Progenitor cell of endocrine pancreas (in vitro differentiated cells): ENCODE data around the gene OR2V2. TPM values are rescaled to one million over a fixed set of nuclear protein-coding genes. Genes with fewer than 3 reads are reported as not detected.

Experiments used
- DNase-seq: peaks from one replicate; pipeline ENCODE4 v3.0.0; 2021; ENCODE audit warnings: low spot score; ENCODE audit not compliant: unreplicated experiment
- H3K27ac Mint-ChIP-seq: 2 replicates; pipeline ENCODE4 v1.8.0; 2021; ENCODE audit warnings: mild to moderate bottlenecking, moderate library complexity, mixed read lengths
- H3K27me3 Mint-ChIP-seq: 2 replicates; pipeline ENCODE4 v1.8.0; 2021; ENCODE audit warnings: mixed read lengths
- H3K36me3 Mint-ChIP-seq: 2 replicates; pipeline ENCODE4 v1.8.0; 2022; ENCODE audit warnings: mixed read lengths; ENCODE audit not compliant: insufficient read depth
- H3K4me1 Mint-ChIP-seq: 2 replicates; pipeline ENCODE4 v1.8.0; 2021; ENCODE audit warnings: low read depth, mixed read lengths
- H3K4me3 Mint-ChIP-seq: 2 replicates; pipeline ENCODE4 v1.8.0; 2021; ENCODE audit warnings: low read depth, mild to moderate bottlenecking, moderate library complexity, mixed read lengths
- H3K9me3 Mint-ChIP-seq: 2 replicates; pipeline ENCODE4 v1.8.0; 2021; ENCODE audit warnings: low read depth, mixed read lengths
- total RNA-seq: library from RNA; stranded (reverse); gene quantifications from 2 replicates; pipeline ENCODE4 v1.2.1, GENCODE V29; 2021
- TF ChIP-seq, protein P1 (sequence below): fragments of 200-600 bp; sonication (generic); IDR thresholded peaks from one replicate; pipeline ENCODE4 v1.5.0; 2021; ENCODE audit warnings: antibody characterized with exemption, mild to moderate bottlenecking; ENCODE audit not compliant: unreplicated experiment

The OR2V2 gene
- total RNA-seq, 1 donor from 2014 or later = not detected

GRCh38 chr5:181161534-181162175 lies 14.3 kb downstream of the OR2V2 start:
- peaks cover 69% of the 10 kb centered on the region for H3K27me3 Mint-ChIP-seq

DNA sequence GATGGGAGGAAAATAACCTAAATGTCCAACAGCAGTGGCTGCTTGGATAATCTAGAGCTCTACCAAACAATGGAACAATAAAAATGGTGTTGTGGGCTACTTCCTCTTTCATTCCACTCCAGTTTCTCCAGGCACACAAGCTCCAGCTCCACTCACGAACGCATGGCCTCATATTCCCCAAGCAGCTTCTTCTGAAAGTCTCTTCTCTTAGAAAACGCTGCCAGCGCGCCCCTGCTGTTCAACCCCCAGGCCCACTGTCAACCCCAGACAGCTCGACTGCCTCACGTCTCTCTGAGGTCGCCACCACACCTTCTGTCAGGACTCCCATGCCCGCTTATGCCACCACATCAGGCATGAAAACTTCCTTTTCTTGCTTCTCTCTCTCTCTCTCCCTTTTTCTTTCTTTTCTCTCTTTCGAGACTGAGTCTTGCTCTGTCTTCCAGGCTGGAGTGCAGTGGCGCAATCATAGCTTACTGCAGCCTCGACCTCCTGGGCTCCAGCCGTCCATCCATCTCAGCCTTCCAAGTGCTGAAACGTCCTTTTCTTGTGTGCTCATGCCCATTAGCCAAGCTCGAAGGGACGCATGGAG lies 16.2 kb downstream of the OR2V2 start:
- H3K36me3 Mint-ChIP-seq = no peaks in the 10 kb centered on the region
- H3K27me3 Mint-ChIP-seq = peaks cover 72% of the 10 kb centered on the region
- H3K9me3 Mint-ChIP-seq = no peaks in the 10 kb centered on the region
- no peak for DNase-seq
- TF ChIP-seq, protein P1, sequence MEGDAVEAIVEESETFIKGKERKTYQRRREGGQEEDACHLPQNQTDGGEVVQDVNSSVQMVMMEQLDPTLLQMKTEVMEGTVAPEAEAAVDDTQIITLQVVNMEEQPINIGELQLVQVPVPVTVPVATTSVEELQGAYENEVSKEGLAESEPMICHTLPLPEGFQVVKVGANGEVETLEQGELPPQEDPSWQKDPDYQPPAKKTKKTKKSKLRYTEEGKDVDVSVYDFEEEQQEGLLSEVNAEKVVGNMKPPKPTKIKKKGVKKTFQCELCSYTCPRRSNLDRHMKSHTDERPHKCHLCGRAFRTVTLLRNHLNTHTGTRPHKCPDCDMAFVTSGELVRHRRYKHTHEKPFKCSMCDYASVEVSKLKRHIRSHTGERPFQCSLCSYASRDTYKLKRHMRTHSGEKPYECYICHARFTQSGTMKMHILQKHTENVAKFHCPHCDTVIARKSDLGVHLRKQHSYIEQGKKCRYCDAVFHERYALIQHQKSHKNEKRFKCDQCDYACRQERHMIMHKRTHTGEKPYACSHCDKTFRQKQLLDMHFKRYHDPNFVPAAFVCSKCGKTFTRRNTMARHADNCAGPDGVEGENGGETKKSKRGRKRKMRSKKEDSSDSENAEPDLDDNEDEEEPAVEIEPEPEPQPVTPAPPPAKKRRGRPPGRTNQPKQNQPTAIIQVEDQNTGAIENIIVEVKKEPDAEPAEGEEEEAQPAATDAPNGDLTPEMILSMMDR = no peak
- no peak overlapping the region for H3K4me3 Mint-ChIP-seq
- peaks cover 1% of the 10 kb centered on the region for H3K4me1 Mint-ChIP-seq
- no peak overlapping the region for H3K27ac Mint-ChIP-seq

More at GRCh38 chr5:181161534-181162175, 14.3 kb downstream of the OR2V2 start:
- DNase-seq = no peak
- no peak overlapping the region for H3K27ac Mint-ChIP-seq
- no peaks in the 10 kb centered on the region for H3K36me3 Mint-ChIP-seq
- TF ChIP-seq, protein P1 = no peak
- peaks cover 1% of the 10 kb centered on the region for H3K4me1 Mint-ChIP-seq
- no peaks in the 10 kb centered on the region for H3K9me3 Mint-ChIP-seq
- no peak overlapping the region for H3K4me3 Mint-ChIP-seq

DNA sequence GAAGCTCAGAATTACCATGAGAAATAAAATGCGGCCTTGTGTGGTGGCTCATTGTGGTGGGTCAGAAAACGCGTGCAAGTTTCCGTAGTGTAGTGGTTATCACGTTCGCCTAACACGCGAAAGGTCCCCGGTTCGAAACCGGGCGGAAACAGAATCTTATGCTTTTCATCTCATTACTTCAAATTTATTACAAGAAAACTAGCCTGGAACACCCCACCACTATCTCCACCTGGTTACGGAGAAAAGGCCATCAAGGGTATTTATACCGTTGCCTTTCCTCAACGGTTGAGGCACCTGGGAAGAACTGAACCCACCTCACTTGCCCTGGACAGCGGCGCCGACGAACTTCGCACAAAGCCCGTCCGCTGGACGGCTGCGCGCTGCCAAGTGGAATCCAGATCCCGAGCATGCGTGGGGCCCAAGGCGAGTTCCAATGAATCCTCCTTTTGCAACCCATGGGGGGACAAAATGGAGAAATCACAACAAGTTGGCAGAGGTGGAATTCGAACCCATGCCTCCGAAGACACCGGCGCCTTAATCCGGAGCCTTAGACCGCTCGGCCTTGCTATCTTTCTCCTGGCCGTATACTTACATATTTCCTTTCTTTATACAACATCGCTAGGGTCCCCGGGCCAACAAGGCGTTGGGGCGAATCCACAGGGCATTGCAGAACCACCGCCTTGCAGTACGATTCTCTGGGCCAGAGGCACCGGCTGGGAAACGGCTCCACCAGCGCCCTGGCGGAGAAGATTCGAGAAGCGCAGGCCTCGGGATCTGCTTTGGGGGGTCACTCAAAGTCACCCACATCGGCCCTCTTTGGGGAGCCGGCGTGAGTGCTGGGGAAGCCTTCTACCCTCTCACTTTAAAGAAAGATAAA lies 16.9 kb downstream of the OR2V2 start:
- Mint-ChIP-seq H3K9me3 (no peaks in the 10 kb centered on the region), H3K27ac (no peak overlapping the region), H3K36me3 (no peaks in the 10 kb centered on the region), H3K4me1 (peaks cover 1% of the 10 kb centered on the region), H3K4me3 (no peak overlapping the region), H3K27me3 (peaks cover 77% of the 10 kb centered on the region)
- no peak for DNase-seq
- TF ChIP-seq, protein P1 = no peak

- Mint-ChIP-seq H3K9me3 (no peaks in the 10 kb centered on the region), H3K4me1 (peaks cover 9% of the 10 kb centered on the region), H3K27ac (no peak overlapping the region), H3K27me3 (peaks cover 95% of the 10 kb centered on the region), H3K36me3 (no peaks in the 10 kb centered on the region), H3K4me3 (no peak overlapping the region)
- DNase-seq = no peak
- TF ChIP-seq, protein P1 = no peak
Measured at GRCh38 chr5:181166812-181167733, 19.7 kb downstream of the OR2V2 start.
